Mucosa of gallbladder (tissue), 1 donor: ENCODE data around the gene MUC5AC. TPM values are rescaled to one million over a fixed set of nuclear protein-coding genes. Genes with fewer than 3 reads are reported as not detected.
"Not testable (repeated sequence)": the region's sequence is repeated elsewhere in the genome, so short reads cannot be mapped to it uniquely, and the experiment has no call there.

Source experiments
- DNase-seq: peaks from one replicate; pipeline ENCODE4 v3.0.0-alpha.2; 2020; ENCODE audit warnings: low spot score
- total RNA-seq: library from RNA; stranded (reverse); gene quantifications from one replicate; pipeline ENCODE4 v1.2.1, GENCODE V29; 2021
- donor health status: DM: no; HTN: no; CAD: no.

The MUC5AC gene
- total RNA-seq, 1 donor from 2014 or later = 18.6 TPM

DNA sequence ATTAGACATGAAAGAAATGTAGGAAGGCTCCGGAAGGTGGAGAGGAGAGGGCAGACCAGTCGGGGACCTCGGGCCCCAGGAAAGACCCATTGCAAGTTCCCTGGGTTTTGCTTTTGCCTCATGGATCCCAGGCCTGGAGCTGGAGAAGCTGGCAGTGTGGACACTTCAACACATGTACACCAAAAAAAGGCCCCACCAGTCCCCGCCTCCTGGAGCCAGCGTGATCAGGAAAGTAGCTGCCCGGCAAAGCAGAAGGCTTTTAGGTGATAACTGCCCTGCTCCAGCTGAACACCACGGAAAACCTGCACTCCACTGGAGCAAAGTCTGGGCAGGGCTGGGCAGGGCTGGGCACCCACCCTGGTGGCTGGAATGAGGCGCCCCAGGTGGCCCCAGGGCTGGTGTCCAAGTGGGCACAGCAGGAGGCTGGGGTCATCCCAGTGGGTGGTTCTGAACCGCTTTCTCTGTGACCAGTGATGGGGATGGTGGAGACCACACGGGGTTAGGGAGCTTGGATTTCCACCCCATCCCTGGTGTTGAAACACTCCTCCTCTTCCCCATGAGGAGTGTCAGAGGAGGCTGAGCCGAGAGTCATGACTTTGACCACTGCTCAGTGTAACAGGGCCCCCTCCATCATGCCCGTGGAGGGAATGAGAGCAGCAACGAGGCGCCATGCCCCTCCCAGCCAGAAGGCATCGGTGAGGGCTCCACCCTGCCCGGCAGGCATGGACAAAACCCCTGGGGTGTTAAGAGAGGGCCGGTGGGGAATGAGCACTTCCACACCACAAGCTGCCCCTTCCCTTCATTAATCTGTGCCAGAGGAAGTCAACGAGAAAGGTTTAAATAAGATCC, 16.9 kb upstream of the MUC5AC start:
- DNase-seq = peak; percentile 8

- no peak for DNase-seq
These were observed 11.4 kb upstream of the MUC5AC start for GRCh38 chr11:1146365-1146764.

DNA sequence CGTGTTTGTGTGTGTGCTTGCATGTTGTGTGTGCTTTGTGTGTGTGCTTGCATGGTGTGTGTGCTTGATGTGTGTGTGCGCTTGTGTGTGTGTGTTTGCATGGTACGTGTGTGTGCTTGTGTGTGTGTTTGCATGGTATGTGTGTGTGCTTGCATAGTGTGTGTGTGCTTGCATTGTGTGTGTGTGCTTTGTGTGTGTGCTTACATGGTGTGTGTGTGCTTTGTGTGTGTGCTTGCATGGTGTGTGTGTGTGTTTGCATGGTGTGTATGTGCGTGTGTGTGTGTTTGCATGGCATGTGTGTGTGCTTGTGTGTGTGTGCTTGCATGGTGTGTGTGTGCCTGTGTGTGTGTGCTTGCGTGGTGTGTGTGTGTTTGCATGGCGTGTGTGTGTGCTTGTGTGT, 10.0 kb upstream of the MUC5AC start:
- DNase-seq = no peak

GRCh38 chr11:1148752-1149180, 9.0 kb upstream of the MUC5AC start:
- no peak for DNase-seq

DNA sequence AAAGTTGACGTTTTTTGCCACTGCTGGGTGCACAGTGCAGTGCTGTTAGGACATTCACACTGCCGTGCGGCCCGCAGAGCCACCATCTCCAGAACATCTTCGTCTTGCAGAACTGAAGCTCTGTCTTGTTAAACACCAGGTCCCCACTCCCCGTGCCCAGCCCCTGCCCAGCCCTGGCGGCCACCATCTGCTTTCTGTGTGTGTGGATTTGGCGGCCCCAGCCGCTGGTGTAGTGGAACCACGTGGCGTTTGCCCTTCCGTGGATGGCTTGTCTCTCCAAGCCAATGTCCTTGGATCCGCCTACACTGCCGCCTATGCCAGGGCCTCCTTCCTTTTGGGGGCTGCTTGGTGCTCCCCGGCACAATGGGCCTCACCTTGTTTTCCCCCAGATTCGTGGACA, 8.2 kb upstream of the MUC5AC start:
- no peak for DNase-seq

- no peak for DNase-seq
These were observed 7.6 kb upstream of the MUC5AC start for GRCh38 chr11:1150116-1150515.

- no peak for DNase-seq
These were observed 6.9 kb upstream of the MUC5AC start for GRCh38 chr11:1150769-1151365.

GRCh38 chr11:1151366-1152315, 6.1 kb upstream of the MUC5AC start:
- DNase-seq = no peak

DNA sequence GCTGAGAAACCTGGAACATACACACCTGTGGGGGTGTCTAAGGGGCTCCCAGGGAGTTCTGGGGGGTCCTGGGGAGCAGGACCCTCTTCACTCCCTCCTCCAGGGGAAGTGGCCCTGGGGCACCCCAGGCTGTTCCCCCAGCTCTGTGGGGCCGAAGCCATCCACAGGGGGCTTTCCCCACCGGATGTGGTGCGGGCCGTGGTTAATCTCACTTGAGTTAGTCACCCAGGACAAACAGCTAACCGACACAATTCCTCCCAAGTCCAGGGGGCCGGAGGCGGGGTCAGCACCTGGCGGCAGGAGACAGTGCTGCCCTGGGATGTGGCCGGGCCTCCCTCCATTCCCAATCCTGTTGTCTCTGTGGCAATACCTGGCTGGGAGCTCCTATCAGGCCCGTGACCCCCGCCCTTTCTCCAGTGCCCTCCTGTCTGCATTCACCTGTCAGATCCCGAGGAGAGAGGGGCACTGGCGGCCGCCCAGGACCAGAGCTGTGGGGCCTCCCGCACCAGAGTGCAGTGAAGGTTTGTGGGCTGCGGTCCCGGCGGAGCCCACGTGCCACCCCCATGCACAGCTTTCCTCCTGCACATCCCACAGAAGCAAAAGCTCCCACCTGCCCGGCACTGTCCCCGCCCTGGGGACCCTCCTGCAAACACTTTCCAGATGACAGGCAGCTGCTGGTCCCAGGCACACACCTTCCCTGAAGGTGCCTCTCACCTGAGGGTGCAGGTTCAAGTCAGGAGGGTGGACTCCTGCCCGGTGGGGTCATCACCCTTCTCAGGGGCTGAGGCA, 5.2 kb upstream of the MUC5AC start:
- DNase-seq = no peak

DNA sequence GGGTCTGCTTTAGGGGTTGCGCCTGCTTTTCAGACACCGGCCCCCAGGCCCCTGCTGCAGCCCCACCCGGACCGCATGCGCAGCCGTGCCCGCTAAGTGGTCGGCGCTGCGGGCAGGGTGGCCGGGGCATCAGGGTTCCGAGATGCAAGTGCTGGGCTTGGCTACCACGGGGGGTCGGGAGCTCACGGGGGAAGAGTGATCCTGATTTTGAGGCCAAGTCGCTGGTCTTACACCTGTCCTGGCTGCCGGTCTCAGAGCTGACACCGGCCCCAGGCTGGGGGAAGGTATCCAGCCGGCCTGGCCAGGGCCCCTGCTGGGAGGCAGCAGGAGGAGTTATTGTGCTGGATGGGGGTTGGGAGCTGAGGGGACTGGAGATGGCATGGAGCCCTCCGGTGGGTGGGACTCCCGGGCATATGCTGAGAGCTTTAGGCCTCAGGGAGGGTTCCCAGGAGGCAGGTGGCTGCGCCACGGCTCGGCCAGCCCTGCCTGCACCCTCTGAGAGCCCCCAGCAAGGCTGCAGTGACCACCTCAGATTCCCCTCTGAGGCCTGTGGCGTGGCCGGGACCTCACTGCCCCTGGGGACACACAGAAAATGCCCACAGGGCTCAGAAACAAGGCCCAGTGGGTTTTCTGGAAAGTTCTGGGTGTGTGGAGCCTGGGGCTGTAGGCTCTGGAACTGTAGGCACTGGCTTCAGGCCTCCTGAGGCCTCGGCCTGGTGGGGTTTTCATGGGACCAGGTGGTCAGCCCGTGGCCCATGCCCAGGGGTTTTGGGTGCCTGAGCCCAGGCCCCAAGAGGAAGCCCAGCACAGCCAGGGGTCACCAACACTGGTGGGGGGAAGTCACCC, 4.4 kb upstream of the MUC5AC start:
- DNase-seq = no peak

DNA sequence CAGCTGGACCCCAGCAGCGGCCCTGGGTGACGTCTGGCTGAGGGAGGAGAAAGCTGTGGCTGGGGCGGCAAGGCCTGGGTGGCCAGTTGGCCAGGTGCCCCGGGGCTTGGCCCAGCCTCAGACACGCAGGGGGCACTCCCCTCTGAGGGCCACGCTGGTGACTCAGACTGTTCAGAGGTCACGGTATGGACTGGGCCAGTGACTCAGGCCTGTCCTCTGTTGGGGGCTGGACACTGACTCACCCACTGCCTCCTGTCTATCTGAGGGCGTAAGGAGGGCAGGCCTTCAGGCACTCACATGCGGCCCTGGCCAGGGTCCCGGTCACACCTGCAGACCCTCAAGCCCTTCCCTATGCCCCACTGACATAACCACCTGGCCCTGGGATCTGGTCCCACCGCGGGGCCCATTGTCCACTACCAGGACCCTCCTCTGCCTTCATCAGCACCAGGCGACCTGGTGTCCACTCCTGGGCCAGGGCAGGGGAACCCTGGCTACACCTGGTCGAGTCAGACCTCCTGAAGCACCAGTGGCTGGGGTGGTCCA, 3.7 kb upstream of the MUC5AC start:
- peak; percentile 50 for DNase-seq

- DNase-seq = not testable (repeated sequence)
These were observed 3.1 kb upstream of the MUC5AC start for GRCh38 chr11:1154656-1155055.

DNA sequence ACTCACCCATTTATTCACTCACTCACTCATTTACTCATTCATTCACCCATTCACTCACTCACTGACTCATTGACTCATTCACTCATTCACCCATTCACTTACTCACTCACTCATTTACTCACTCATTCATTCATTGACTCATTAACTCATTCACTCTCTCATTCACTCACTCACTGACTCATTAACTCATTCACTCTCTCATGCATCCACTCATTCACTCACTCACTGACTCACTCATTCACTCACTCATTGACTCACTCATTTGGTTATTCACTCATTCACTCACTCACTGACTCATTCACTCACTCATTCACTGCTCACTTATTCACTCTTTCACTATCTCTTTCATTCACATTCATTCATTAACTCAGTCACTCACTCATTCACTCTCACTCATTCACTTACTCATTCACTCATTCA, 2.5 kb upstream of the MUC5AC start:
- DNase-seq = no peak

DNA sequence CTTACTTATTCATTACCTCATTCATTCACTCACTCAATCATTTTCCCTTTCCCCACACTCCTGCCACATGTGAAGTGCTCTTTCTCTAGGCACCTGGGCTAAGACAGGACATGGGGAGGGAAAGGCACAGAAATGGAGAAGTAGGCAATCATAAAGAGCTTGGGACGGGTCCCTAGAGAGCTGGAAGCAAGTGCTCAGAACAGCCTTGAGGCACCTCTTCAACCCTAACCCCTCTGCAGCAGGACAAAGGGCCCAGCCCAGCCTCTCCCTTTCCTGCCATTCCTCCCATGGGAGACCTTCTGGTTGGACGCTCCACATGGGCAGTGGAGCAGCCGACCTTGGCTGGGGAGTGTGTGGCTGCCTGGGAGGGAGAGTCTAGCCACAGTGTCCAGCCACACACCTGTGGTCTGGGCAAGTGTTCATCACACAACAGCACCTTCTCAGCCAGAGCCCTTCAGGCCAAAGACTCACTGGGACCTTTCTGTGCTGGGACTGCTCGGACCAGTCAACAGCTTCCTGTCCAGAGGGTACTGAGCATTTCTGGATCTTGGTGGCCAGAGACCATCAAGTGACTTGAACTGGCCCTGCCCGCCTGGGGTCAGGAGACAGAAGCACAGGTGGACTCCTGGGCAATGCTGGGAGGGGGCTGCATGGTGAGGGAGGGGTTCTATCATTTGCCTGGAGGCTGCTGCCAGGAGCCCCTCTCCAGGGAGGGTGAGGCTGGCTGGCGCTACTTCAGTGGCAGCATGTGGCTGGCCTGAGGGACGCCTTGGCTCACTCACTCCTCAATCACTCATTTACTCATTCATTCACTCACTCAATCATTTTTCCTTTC, 1.0 kb upstream of the MUC5AC start:
- no peak for DNase-seq

- DNase-seq = no peak
These were observed 460 bp upstream of the MUC5AC start for GRCh38 chr11:1157341-1157644.

DNA sequence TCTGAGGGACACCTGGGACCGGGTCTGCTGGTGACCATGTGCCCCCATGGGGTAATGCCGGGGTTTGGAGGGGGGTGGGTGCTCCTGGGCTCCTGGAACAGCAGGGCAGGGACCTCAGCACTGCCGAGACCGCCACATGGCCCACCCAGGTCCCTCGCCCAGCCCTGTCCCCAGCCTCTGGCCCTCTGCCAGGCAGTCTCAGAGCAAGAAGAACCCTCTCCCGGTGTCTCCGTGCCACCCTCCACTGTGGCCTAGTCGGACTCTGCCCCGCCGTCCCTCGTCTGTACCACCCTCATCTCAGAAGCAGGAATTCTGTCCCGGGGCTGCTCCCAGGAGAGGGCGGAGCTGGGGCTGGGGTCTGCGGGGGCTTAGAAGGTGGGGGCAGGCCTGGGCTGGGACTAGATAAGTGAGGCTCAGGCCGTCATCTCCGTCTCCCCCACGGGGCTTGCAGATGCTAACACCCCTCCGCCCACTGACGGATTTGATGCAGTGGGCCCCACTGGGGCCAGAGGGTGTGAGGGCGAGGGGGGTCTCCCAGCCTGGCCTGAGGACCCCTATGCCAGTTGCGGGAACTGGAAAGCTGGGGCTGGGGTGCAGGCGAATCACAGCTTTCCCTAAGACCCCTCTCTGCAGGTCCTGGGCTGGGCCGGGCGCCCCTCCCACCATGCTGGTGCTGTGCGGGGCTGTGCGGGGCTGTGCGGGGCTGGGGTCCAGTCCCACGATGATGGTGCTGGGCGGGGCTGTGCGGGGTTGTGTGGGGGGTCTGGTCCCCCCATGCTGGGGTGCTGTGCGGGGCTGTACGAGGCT, 1.1 kb downstream of the MUC5AC start:
- DNase-seq = no peak

DNA sequence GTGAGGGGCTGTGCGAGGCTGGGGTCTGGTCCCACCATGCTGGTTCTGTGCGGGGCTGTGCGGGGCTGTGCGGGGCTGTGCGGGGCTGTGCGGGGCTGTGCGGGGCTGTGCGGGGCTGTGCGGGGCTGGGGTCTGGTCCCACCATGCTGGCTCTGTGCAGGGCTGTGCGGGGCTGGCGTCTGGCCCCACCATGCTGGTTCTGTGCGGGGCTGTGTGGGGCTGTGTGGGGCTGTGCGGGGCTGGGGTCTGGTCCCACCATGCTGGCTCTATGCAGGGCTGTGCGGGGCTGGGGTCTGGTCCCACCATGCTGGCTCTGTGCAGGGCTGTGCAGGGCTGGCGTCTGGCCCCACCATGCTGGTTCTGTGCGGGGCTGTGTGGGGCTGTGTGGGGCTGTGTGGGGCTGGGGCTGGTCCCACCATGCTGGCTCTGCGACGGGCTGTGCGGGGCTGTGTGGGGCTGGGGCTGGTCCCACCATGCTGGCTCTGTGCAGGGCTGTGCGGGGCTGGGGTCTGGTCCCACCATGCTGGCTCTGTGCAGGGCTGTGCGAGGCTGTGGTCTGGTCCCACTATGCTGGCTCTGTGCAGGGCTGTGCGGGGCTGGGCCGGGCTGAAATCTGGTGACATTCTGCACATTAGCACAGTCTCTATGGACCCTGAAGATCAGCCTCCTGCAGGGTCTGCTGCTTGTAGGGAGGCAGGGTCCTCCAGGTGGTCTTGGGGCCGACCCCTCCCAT, 1.9 kb downstream of the MUC5AC start:
- DNase-seq = not testable (repeated sequence)
